HG03378 (cell line): ENCODE measurements around the gene ITIH1.

Experiments used
- ATAC-seq: cut with Tn5 transposase; IDR thresholded peaks from one replicate; pipeline ENCODE4 v1.9.1; 2021; ENCODE audit warnings: mild to moderate bottlenecking, moderate library complexity; ENCODE audit not compliant: unreplicated experiment

Gene ITIH1

GRCh38 chr3:52788890-52789745 is 11.7 kb downstream of the ITIH1 start:
- ATAC-seq = no peak

GRCh38 chr3:52789746-52790040 is 12.3 kb downstream of the ITIH1 start:
- no peak for ATAC-seq

- ATAC-seq = no peak
Measured at GRCh38 chr3:52790337-52790736, 12.9 kb downstream of the ITIH1 start.

- ATAC-seq = no peak
Measured at GRCh38 chr3:52790741-52791140, 13.3 kb downstream of the ITIH1 start.

- ATAC-seq = no peak
Measured at GRCh38 chr3:52791366-52791765, 14.0 kb downstream of the ITIH1 start.

- ATAC-seq = no peak
Measured at GRCh38 chr3:52791928-52792327, 14.5 kb downstream of the ITIH1 start.

- ATAC-seq = no peak
Measured at GRCh38 chr3:52792413-52792812, 15.0 kb downstream of the ITIH1 start.

- no peak for ATAC-seq
Measured at GRCh38 chr3:52792961-52793695, 15.7 kb downstream of the ITIH1 start.

GRCh38 chr3:52793702-52794611 is 16.6 kb downstream of the ITIH1 start:
- no peak for ATAC-seq

GRCh38 chr3:52794612-52795099 is 17.3 kb downstream of the ITIH1 start, which contains the start of gene ITIH3:
Gene ITIH3 (plus strand): TSS chr3:52794796. CDS start chr3:52794804, 8 bp downstream.
- ATAC-seq = no peak

- no peak for ATAC-seq
Measured at GRCh38 chr3:52795298-52795900, 18.0 kb downstream of the ITIH1 start.

- no peak for ATAC-seq
Measured at GRCh38 chr3:52796411-52796810, 19.0 kb downstream of the ITIH1 start.

- no peak for ATAC-seq
Measured at GRCh38 chr3:52798376-52798977, 21.1 kb downstream of the ITIH1 start.

- no peak for ATAC-seq
Measured at GRCh38 chr3:52798978-52799476, 21.6 kb downstream of the ITIH1 start.

- no peak for ATAC-seq
Measured at GRCh38 chr3:52800079-52800478, 22.7 kb downstream of the ITIH1 start.

GRCh38 chr3:52801839-52802238 is 24.4 kb downstream of the ITIH1 start:
- ATAC-seq = no peak

GRCh38 chr3:52805270-52806039 is 28.1 kb downstream of the ITIH1 start:
- ATAC-seq = no peak

- no peak for ATAC-seq
Measured at GRCh38 chr3:52809149-52809548, 31.8 kb downstream of the ITIH1 start.

GRCh38 chr3:52809662-52810377 is 32.4 kb downstream of the ITIH1 start:
- no peak for ATAC-seq
